Measurements from ENCODE around the gene RHCG. TPM values are rescaled to one million over a fixed set of nuclear protein-coding genes. Genes with fewer than 3 reads are reported as not detected.

RHCG gene
- total and polyA plus RNA-seq, 2 of the 4 experiments (the other 2 are of a cell fraction), result not detected

GRCh38 chr15:89423981-89424380 is 72.4 kb downstream of the RHCG start:
- Histone ChIP-seq H3K23ac (ENCODE audit: low read depth, low read length) (no peak overlapping the region), H3K9me3 (ENCODE audit: control insufficient read depth, insufficient read depth, low read length) (no peaks in the 10 kb centered on the region), H4K20me1 (ENCODE audit: insufficient read depth, low read length) (no peaks in the 10 kb centered on the region), H4K5ac (ENCODE audit: low read depth, low read length) (no peak overlapping the region), H3K4me3 (ENCODE audit: insufficient read depth, low read depth, low read length) (no peak overlapping the region), H2BK5ac (ENCODE audit: low read depth, low read length, poor library complexity, severe bottlenecking) (no peak overlapping the region), H3K56ac (ENCODE audit: extremely low read depth, insufficient read depth, low read length) (no peak overlapping the region), H2AFZ (replicated peaks; ENCODE audit: low read length, poor library complexity) (no peak overlapping the region), H4K91ac (ENCODE audit: insufficient read depth, low read depth, low read length) (no peak overlapping the region), H3K36me3 (ENCODE audit: control insufficient read depth, insufficient read depth, low read length) (no peaks in the 10 kb centered on the region), H2BK20ac (ENCODE audit: low read depth, low read length) (no peak overlapping the region), H2AK5ac (ENCODE audit: low read depth, low read length) (no peak overlapping the region), H3K4me2 (ENCODE audit: low read depth, low read length) (no peak overlapping the region), H3K14ac (replicated peaks; ENCODE audit: low read depth, low read length) (no peak overlapping the region), H3K4ac (ENCODE audit: low read depth, low read length) (no peak overlapping the region), H3K9me1 (ENCODE audit: insufficient read depth, low read length) (no peaks in the 10 kb centered on the region), H3K79me1 (ENCODE audit: low read depth in 1 of 2, low read length in 2 of 2) (no peaks in the 10 kb centered on the region), H2BK120ac (ENCODE audit: low read depth, low read length) (no peak overlapping the region), H3K4me1 (ENCODE audit: control insufficient read depth, insufficient read depth, low read length) (no peaks in the 10 kb centered on the region), H3K18ac (ENCODE audit: low read depth, low read length) (no peak overlapping the region), H3K27me3 (ENCODE audit: control insufficient read depth, insufficient read depth, low read length) (peaks cover 36% of the 10 kb centered on the region), H2BK15ac (ENCODE audit: low read depth, low read length) (no peak overlapping the region), H4K8ac (ENCODE audit: low read depth in 2 of 2, low read length in 2 of 2) (no peak overlapping the region), H2AK9ac (replicated peaks; ENCODE audit: low read depth, low read length, poor library complexity) (no peak overlapping the region), H3K9ac (ENCODE audit: low read depth, low read length) (no peak overlapping the region), H3K27ac (ENCODE audit: insufficient read depth, low read length) (no peak overlapping the region)
- dilution Hi-C loops (cut with HindIII; ENCODE audit: low sequenced_read_pairs, unreplicated experiment), result no loop called here
- WGBS, 2 experiments (ENCODE audit: extremely low coverage in 2 of 2, insufficient read length in 1 of 2), result 33% methylated on average over 4 of the region's 8 CpGs; no CpG with 5 or more reads in 1 of the 2 experiments
- ATAC-seq (ENCODE audit: low read depth) (no peak), DNase-seq (no peak)
- TF ChIP-seq CEBPB (IDR thresholded peaks at IDR 0.05; ENCODE audit: low read depth, low read length), result no peak
- no peak for TF ChIP-seq MAZ (IDR thresholded peaks at IDR 0.05; ENCODE audit: borderline replicate concordance, low read depth, low read length)
- TF ChIP-seq FOS (IDR thresholded peaks at IDR 0.05; ENCODE audit: low read depth, low read length), result no peak
- no peak for TF ChIP-seq RCOR1 (IDR thresholded peaks at IDR 0.05; ENCODE audit: insufficient replicate concordance, low read length)
- no peak for TF ChIP-seq CTCF (conservative IDR thresholded peaks at IDR 0.05; ENCODE audit: low read depth, low read length)
- no peak for TF ChIP-seq BHLHE40 (IDR thresholded peaks at IDR 0.05; ENCODE audit: low read depth, low read length)
- no peak for TF ChIP-seq POLR2A (IDR thresholded peaks at IDR 0.05; ENCODE audit: low read depth, low read length)
- TF ChIP-seq MAFK (IDR thresholded peaks at IDR 0.05; ENCODE audit: low read depth, low read length), result no peak
- TF ChIP-seq CHD1 (IDR thresholded peaks at IDR 0.05; ENCODE audit: low read depth, low read length), result no peak
- no peak for TF ChIP-seq RFX5 (IDR thresholded peaks at IDR 0.05; ENCODE audit: low read depth, low read length)
- no TSS peak for BruUV-seq (replicated peaks)
- in situ Hi-C loops (cut with MboI; ENCODE audit: low sequenced_read_pairs), result no loop called here
- ChIA-PET CTCF (interaction anchor here (1.0 kb wide), 3 partner anchors 10 to 67 kb away, joined by 3 to 5 read pairs (median 3); no protein-coding TSS in a partner anchor), POLR2A (ENCODE audit: unreplicated experiment) (no interaction called here)
- intact Hi-C loops (cut with micrococcal nuclease), result no loop called here

Other genes starting within 250 kb of the RHCG start
- gene POLG, start 161.8 kb downstream of the RHCG start, total RNA-seq (2012; rRNA removed), result 18.3 and 19.9 TPM in 2 replicates
- 30.3 and 30.6 TPM in 2 replicates for gene POLG, start 161.8 kb downstream of the RHCG start, polyA plus RNA-seq (2012; rRNA removed)
- 3.0 and 3.3 TPM in 2 replicates for gene TICRR, start 78.9 kb upstream of the RHCG start, total RNA-seq (2012; rRNA removed)
- 4.0 and 4.2 TPM in 2 replicates for gene TICRR, start 78.9 kb upstream of the RHCG start, polyA plus RNA-seq (2012; rRNA removed)
- gene KIF7, start 158.9 kb upstream of the RHCG start, total RNA-seq (2012; rRNA removed), result 5.0 and 5.3 TPM in 2 replicates
- gene KIF7, start 158.9 kb upstream of the RHCG start, polyA plus RNA-seq (2012; rRNA removed), result 9.0 and 11.5 TPM in 2 replicates
- under 0.01 TPM in 2 replicates for gene PLIN1, start 182.8 kb upstream of the RHCG start, total RNA-seq (2012; rRNA removed)
- gene PLIN1, start 182.8 kb upstream of the RHCG start, polyA plus RNA-seq (2012; rRNA removed), result 0.07 and 0.09 TPM in 2 replicates
- 7.8 and 10.2 TPM in 2 replicates for gene PEX11A, start 194.2 kb upstream of the RHCG start, total RNA-seq (2012; rRNA removed)
- gene PEX11A, start 194.2 kb upstream of the RHCG start, polyA plus RNA-seq (2012; rRNA removed), result 3.3 and 4.2 TPM in 2 replicates
- gene WDR93, start 194.2 kb upstream of the RHCG start, total RNA-seq (2012; rRNA removed), result not detected in 2 replicates
- not detected in 2 replicates for gene WDR93, start 194.2 kb upstream of the RHCG start, polyA plus RNA-seq (2012; rRNA removed)